Measurements from ENCODE around the gene CRACDL. TPM values are rescaled to one million over a fixed set of nuclear protein-coding genes. Genes with fewer than 3 reads are reported as not detected.

CRACDL gene
- total RNA-seq, 2 donors from 2014 or later, result 4.1 to 20.8 TPM

- Histone ChIP-seq H3K9me3 (no peaks in the 10 kb centered on the region), H3K27me3 (replicated peaks; ENCODE audit: insufficient read depth) (no peaks in the 10 kb centered on the region), H3K36me3 (no peaks in the 10 kb centered on the region), H3K4me3 (no peak overlapping the region), H3K27ac (peak overlapping the region in 1 of 2 donors; percentile 30), H3K4me1 (replicated peaks) (peaks cover 11% of the 10 kb centered on the region)
- DNase-seq (ENCODE audit: low spot score), result no peak
- intact Hi-C loops (cut with DNase I), result no loop called here
- TF ChIP-seq POLR2A (IDR thresholded peaks at IDR 0.05) (no peak), POLR2AphosphoS5 (IDR thresholded peaks at IDR 0.05) (no peak)
- TF ChIP-seq, protein P1, sequence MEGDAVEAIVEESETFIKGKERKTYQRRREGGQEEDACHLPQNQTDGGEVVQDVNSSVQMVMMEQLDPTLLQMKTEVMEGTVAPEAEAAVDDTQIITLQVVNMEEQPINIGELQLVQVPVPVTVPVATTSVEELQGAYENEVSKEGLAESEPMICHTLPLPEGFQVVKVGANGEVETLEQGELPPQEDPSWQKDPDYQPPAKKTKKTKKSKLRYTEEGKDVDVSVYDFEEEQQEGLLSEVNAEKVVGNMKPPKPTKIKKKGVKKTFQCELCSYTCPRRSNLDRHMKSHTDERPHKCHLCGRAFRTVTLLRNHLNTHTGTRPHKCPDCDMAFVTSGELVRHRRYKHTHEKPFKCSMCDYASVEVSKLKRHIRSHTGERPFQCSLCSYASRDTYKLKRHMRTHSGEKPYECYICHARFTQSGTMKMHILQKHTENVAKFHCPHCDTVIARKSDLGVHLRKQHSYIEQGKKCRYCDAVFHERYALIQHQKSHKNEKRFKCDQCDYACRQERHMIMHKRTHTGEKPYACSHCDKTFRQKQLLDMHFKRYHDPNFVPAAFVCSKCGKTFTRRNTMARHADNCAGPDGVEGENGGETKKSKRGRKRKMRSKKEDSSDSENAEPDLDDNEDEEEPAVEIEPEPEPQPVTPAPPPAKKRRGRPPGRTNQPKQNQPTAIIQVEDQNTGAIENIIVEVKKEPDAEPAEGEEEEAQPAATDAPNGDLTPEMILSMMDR (IDR thresholded peaks at IDR 0.05), result no peak
- WGBS, result 93% methylated on average over 6 of the region's 6 CpGs
Measured at GRCh38 chr2:98777076-98777475, 158.9 kb downstream of the CRACDL start.

DNA sequence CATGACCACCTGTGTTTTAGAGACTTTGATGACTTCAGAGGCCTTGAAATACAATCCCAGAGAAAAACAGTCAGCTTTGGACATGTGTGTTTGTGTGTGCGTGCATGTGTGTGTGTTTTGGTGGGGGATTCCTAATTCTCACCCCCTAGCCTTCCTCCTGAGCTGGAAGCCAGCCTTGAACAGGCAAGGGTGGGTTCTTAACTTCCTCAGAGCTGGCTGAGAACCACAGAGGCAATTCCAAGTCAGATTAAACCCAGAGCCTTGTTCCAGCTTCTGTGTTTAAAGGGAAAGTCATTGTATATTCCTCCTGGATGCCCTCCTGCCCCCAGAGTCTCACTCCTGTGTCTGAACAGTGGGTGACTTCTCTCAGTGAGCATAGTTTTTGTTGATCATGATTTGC, 159.9 kb downstream of the CRACDL start:
- 48% methylated on average over 1 of the region's 1 CpG for WGBS

GRCh38 chr2:98775146-98775986, 160.7 kb downstream of the CRACDL start:
- H3K4me1 ChIP-seq (replicated peaks), result peaks cover 11% of the 10 kb centered on the region
- H3K9me3 ChIP-seq, result no peaks in the 10 kb centered on the region
- peak overlapping the region; percentile 2 to 7 for H3K4me3 ChIP-seq
- H3K27ac ChIP-seq, result peak overlapping the region; percentile 69 to 71
- WGBS, result 12% methylated on average over 19 of the region's 20 CpGs
- DNase-seq (ENCODE audit: low spot score), result peak; percentile 80
- TF ChIP-seq, protein P1 (IDR thresholded peaks at IDR 0.05), result no peak
- TF ChIP-seq POLR2AphosphoS5 (IDR thresholded peaks at IDR 0.05), result peak; percentile 55
- no peaks in the 10 kb centered on the region for H3K36me3 ChIP-seq
- H3K27me3 ChIP-seq (replicated peaks; ENCODE audit: insufficient read depth), result no peaks in the 10 kb centered on the region
- intact Hi-C loops (cut with DNase I), result no loop called here

More for the DNA sequence above, 159.9 kb downstream of the CRACDL start:
- Histone ChIP-seq H3K36me3 (no peaks in the 10 kb centered on the region), H3K4me3 (peak overlapping the region in 1 of 2 donors; percentile 2), H3K4me1 (replicated peaks) (peaks cover 11% of the 10 kb centered on the region), H3K9me3 (no peaks in the 10 kb centered on the region), H3K27ac (peak overlapping the region; percentile 69 to 71), H3K27me3 (replicated peaks; ENCODE audit: insufficient read depth) (no peaks in the 10 kb centered on the region)
- TF ChIP-seq POLR2AphosphoS5 (IDR thresholded peaks at IDR 0.05) (no peak), POLR2A (IDR thresholded peaks at IDR 0.05) (no peak)
- TF ChIP-seq, protein P1 (IDR thresholded peaks at IDR 0.05), result no peak
- no peak for DNase-seq (ENCODE audit: low spot score)
- intact Hi-C loops (cut with DNase I), result no loop called here

- WGBS, result 93% methylated on average over 4 of the region's 4 CpGs
- H3K9me3 ChIP-seq, result no peaks in the 10 kb centered on the region
- intact Hi-C loops (cut with DNase I), result no loop called here
Measured at GRCh38 chr2:98773907-98774306, 162.1 kb downstream of the CRACDL start.

More at GRCh38 chr2:98773907-98774306, 162.1 kb downstream of the CRACDL start:
- Histone ChIP-seq H3K27ac (no peak overlapping the region), H3K4me3 (no peak overlapping the region), H3K36me3 (no peaks in the 10 kb centered on the region), H3K4me1 (replicated peaks) (peaks cover 11% of the 10 kb centered on the region), H3K27me3 (replicated peaks; ENCODE audit: insufficient read depth) (no peaks in the 10 kb centered on the region)
- TF ChIP-seq, protein P1 (IDR thresholded peaks at IDR 0.05), result no peak
- TF ChIP-seq POLR2A (IDR thresholded peaks at IDR 0.05) (no peak), POLR2AphosphoS5 (IDR thresholded peaks at IDR 0.05) (no peak)
- DNase-seq (ENCODE audit: low spot score), result no peak

All from prostate gland (tissue), 2 donors.